Epithelial cell of esophagus (primary cell): ENCODE measurements around the gene PLCB1.

Experiments used
- DNase-seq: peaks from one replicate; pipeline ENCODE4 v3.0.0; 2010; ENCODE audit warnings: low read depth
- H3K4me3 ChIP-seq: 2 replicates; pipeline ENCODE4 v1.5.1; 2011; ENCODE audit warnings: mild to moderate bottlenecking, low read length, control low read depth
- CTCF ChIP-seq: IDR thresholded peaks from 2 replicates; pipeline ENCODE4 v1.5.1; 2011; ENCODE audit warnings: low read depth, mild to moderate bottlenecking, low read length, control low read depth, inconsistent platforms; ENCODE audit not compliant: insufficient read depth; ENCODE audit errors: missing control alignments

Gene PLCB1

GRCh38 chr20:8404912-8405635 lies 273.0 kb downstream of the PLCB1 start:
- DNase-seq, result no peak
- H3K4me3 ChIP-seq, result no peak overlapping the region
- TF ChIP-seq CTCF, result no peak

DNA sequence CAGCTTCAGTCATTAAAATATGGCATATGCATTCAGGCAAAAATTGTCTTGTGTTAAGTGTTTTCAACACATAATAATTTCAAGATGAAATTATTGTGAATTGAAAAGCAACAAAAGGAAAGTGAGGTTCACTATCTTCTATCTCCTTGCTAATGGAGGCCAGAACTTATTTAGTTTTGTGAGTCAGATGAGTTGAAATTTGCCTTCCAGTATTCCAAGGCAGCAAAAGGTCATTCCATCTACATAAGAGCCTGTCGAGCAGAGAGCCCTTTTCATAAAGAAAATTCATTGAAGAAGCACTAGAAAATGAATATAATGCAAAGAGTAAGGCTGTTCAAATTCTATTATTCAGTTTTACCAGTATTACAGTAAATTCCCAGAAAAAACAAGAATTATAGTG lies 274.3 kb downstream of the PLCB1 start:
- no peak for DNase-seq
- no peak overlapping the region for H3K4me3 ChIP-seq
- TF ChIP-seq CTCF, result no peak

- H3K4me3 ChIP-seq, result no peak overlapping the region
- no peak for DNase-seq
- TF ChIP-seq CTCF, result no peak
Observed at GRCh38 chr20:8408587-8409307, 276.7 kb downstream of the PLCB1 start.

- no peak for TF ChIP-seq CTCF
- no peak overlapping the region for H3K4me3 ChIP-seq
- no peak for DNase-seq
Observed at GRCh38 chr20:8413691-8414090, 281.6 kb downstream of the PLCB1 start.

GRCh38 chr20:8414586-8415274 lies 282.7 kb downstream of the PLCB1 start:
- TF ChIP-seq CTCF, result no peak
- no peak overlapping the region for H3K4me3 ChIP-seq
- peak; percentile 43 for DNase-seq

DNA sequence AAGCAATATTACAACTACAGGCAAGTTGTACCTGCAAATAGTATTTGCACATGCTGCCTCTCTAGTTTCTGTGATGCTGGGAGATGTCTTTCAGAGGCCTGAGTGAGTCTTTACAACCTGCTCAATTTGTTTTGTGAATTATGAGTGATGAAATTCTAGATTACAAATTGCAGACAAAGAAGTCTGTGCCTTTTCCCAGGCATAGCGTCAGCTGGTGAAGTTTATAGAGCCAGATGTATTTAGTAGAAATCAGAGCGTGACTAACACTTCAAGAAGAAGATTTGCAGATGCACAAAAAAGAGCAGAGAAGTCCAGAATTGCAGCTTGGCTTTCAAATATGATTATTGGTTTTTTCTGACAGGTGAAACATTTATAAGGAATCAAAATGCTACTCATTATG lies 289.9 kb downstream of the PLCB1 start:
- no peak for DNase-seq
- H3K4me3 ChIP-seq, result no peak overlapping the region
- TF ChIP-seq CTCF, result no peak

DNA sequence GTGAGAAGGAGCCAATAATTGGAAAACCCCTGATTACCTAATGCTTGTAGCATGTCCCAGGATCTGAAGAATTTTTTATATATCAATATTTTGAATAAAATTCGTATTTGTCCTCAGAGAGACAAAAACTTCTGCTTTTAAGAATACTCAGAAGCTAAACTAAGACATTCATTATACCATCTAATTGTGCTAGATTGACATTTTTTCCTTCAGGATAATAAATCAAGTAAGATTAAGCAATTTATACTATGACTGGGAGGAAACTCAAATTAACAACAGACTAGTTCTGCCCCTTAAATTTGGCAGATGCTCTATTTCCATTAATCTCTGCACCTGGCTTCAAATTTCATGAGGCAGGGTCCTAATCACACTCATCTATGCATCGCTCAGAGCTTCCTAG lies 291.4 kb downstream of the PLCB1 start:
- DNase-seq, result no peak
- no peak for TF ChIP-seq CTCF
- no peak overlapping the region for H3K4me3 ChIP-seq
